Measurements from ENCODE around the gene SRSF7.

The SRSF7 gene

GRCh38 chr2:38700113-38700785 is 50.9 kb downstream of the SRSF7 start:
- TF ChIP-seq, protein P1, sequence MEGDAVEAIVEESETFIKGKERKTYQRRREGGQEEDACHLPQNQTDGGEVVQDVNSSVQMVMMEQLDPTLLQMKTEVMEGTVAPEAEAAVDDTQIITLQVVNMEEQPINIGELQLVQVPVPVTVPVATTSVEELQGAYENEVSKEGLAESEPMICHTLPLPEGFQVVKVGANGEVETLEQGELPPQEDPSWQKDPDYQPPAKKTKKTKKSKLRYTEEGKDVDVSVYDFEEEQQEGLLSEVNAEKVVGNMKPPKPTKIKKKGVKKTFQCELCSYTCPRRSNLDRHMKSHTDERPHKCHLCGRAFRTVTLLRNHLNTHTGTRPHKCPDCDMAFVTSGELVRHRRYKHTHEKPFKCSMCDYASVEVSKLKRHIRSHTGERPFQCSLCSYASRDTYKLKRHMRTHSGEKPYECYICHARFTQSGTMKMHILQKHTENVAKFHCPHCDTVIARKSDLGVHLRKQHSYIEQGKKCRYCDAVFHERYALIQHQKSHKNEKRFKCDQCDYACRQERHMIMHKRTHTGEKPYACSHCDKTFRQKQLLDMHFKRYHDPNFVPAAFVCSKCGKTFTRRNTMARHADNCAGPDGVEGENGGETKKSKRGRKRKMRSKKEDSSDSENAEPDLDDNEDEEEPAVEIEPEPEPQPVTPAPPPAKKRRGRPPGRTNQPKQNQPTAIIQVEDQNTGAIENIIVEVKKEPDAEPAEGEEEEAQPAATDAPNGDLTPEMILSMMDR (IDR thresholded peaks at IDR 0.05; ENCODE audit: low read depth, low read length): no peak
- no peak for DNase-seq

DNA sequence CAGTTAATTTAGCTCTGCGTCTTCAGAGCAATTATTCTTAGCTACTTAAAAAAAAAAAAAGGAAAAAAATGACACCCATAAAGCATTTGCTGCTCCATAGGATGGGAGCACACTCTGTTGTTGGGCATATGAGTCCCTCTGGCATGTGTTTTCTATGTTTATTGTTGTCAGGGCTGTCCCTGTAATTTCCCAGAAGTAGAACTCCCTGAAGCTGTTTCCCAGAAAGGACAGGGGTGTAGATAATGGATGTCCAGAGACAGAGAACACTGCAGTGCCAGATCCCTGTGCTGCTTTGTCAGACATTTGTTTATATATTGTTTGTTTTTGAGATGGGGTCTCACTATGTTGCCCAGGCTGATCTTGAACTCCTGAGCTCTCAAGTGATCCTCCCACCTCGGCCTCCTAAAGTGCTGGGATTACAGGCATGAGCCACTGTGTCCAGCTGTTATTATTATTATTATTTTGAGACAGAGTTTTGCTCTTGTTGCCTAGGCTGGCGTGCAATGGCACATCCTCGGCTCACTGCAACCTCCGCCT is 52.6 kb downstream of the SRSF7 start:
- DNase-seq: no peak
- Histone ChIP-seq H3K4me1 (no peaks in the 10 kb centered on the region), H3K27me3 (no peaks in the 10 kb centered on the region), H3K36me3 (no peaks in the 10 kb centered on the region), H3K4me3 (ENCODE audit: low read depth, low read length) (no peak overlapping the region), H3K9me3 (no peaks in the 10 kb centered on the region)
- TF ChIP-seq, protein P1 (IDR thresholded peaks at IDR 0.05; ENCODE audit: low read depth, low read length): no peak

More at GRCh38 chr2:38700113-38700785, 50.9 kb downstream of the SRSF7 start:
- H3K27me3 ChIP-seq: no peaks in the 10 kb centered on the region
- no peak overlapping the region for H3K4me3 ChIP-seq (ENCODE audit: low read depth, low read length)
- H3K9me3 ChIP-seq: no peaks in the 10 kb centered on the region
- H3K4me1 ChIP-seq: no peaks in the 10 kb centered on the region
- H3K36me3 ChIP-seq: no peaks in the 10 kb centered on the region

GRCh38 chr2:38697116-38697840 is 53.9 kb downstream of the SRSF7 start:
- Histone ChIP-seq H3K4me1 (no peaks in the 10 kb centered on the region), H3K4me3 (ENCODE audit: low read depth, low read length) (no peak overlapping the region), H3K36me3 (no peaks in the 10 kb centered on the region), H3K27me3 (no peaks in the 10 kb centered on the region), H3K9me3 (no peaks in the 10 kb centered on the region)
- TF ChIP-seq, protein P1 (IDR thresholded peaks at IDR 0.05; ENCODE audit: low read depth, low read length): no peak
- no peak for DNase-seq
